ENCODE data around the gene ATP6AP1.

ATP6AP1 gene

GRCh38 chrX:154450312-154450711 lies 21.8 kb downstream of the ATP6AP1 start:
- Histone ChIP-seq H3K18ac (ENCODE audit: low read length) (no peak overlapping the region), H2BK15ac (ENCODE audit: low read length) (no peak overlapping the region), H3K27me3 (ENCODE audit: control insufficient read depth in 3 of 3, insufficient read depth in 3 of 3, low read depth in 1 of 3, low read length in 3 of 3) (peaks cover 0 to 8% (median 0%) of the 10 kb centered on the region in 3 experiments), H3K4me1 (ENCODE audit: control insufficient read depth in 2 of 2, insufficient read depth in 1 of 2, low read depth in 1 of 2, low read length in 2 of 2) (no peaks in the 10 kb centered on the region), H2BK12ac (ENCODE audit: low read length) (no peak overlapping the region), H3K4me2 (ENCODE audit: insufficient read depth, low read length, poor library complexity, severe bottlenecking) (no peak overlapping the region), H3K27ac (replicated peaks; ENCODE audit: low read length) (no peak overlapping the region), H3K36me3 (replicated peaks in 1 of 2; ENCODE audit: control insufficient read depth in 2 of 2, insufficient read depth in 2 of 2, low read length in 2 of 2) (peaks cover 14 to 32% of the 10 kb centered on the region in 2 donors), H4K8ac (ENCODE audit: low read depth, low read length) (no peak overlapping the region), H3K14ac (ENCODE audit: low read length) (no peak overlapping the region), H3K4ac (ENCODE audit: low read length) (no peak overlapping the region), H3K79me1 (ENCODE audit: low read depth, low read length) (peaks cover 1% of the 10 kb centered on the region), H2AK5ac (ENCODE audit: low read depth, low read length) (no peak overlapping the region), H3K23ac (ENCODE audit: low read depth, low read length, poor library complexity) (no peak overlapping the region), H3K9ac (ENCODE audit: low read depth, low read length, poor library complexity) (peak overlapping the region; percentile 60), H2BK5ac (ENCODE audit: low read length) (no peak overlapping the region), H4K91ac (ENCODE audit: low read depth, low read length, poor library complexity) (no peak overlapping the region), H3K4me3 (ENCODE audit: low read length in 2 of 2) (no peak overlapping the region), H2BK120ac (ENCODE audit: low read depth, low read length) (no peak overlapping the region), H2AFZ (ENCODE audit: low read length) (no peak overlapping the region), H3K9me3 (replicated peaks in 1 of 2; ENCODE audit: control insufficient read depth in 2 of 2, insufficient read depth in 1 of 2, low read depth in 1 of 2, low read length in 2 of 2) (no peaks in the 10 kb centered on the region)
- no CpG with 5 or more reads among the region's 17 CpGs for WGBS, 2 donors (ENCODE audit: extremely low coverage in 2 of 2, insufficient read length in 2 of 2, insufficient replicate concordance in 1 of 2)
- DNase-seq (ENCODE audit: low spot score): no peak

- Histone ChIP-seq H3K27me3 (ENCODE audit: control insufficient read depth in 3 of 3, insufficient read depth in 3 of 3, low read depth in 1 of 3, low read length in 3 of 3) (peaks cover 0 to 8% (median 0%) of the 10 kb centered on the region in 3 experiments), H3K36me3 (replicated peaks in 1 of 2; ENCODE audit: control insufficient read depth in 2 of 2, insufficient read depth in 2 of 2, low read length in 2 of 2) (peaks cover 14 to 24% of the 10 kb centered on the region in 2 donors), H4K91ac (ENCODE audit: low read depth, low read length, poor library complexity) (no peak overlapping the region), H3K18ac (ENCODE audit: low read length) (no peak overlapping the region), H3K4me2 (ENCODE audit: insufficient read depth, low read length, poor library complexity, severe bottlenecking) (no peak overlapping the region), H2AK5ac (ENCODE audit: low read depth, low read length) (no peak overlapping the region), H2BK12ac (ENCODE audit: low read length) (no peak overlapping the region), H3K14ac (ENCODE audit: low read length) (no peak overlapping the region), H3K27ac (replicated peaks; ENCODE audit: low read length) (no peak overlapping the region), H3K23ac (ENCODE audit: low read depth, low read length, poor library complexity) (no peak overlapping the region), H3K4ac (ENCODE audit: low read length) (no peak overlapping the region), H2AFZ (ENCODE audit: low read length) (no peak overlapping the region), H3K4me3 (ENCODE audit: low read length in 2 of 2) (no peak overlapping the region), H2BK15ac (ENCODE audit: low read length) (no peak overlapping the region), H2BK120ac (ENCODE audit: low read depth, low read length) (no peak overlapping the region), H3K4me1 (ENCODE audit: control insufficient read depth in 2 of 2, insufficient read depth in 1 of 2, low read depth in 1 of 2, low read length in 2 of 2) (no peaks in the 10 kb centered on the region), H2BK5ac (ENCODE audit: low read length) (no peak overlapping the region), H4K8ac (ENCODE audit: low read depth, low read length) (no peak overlapping the region), H3K9me3 (replicated peaks in 1 of 2; ENCODE audit: control insufficient read depth in 2 of 2, insufficient read depth in 1 of 2, low read depth in 1 of 2, low read length in 2 of 2) (no peaks in the 10 kb centered on the region), H3K9ac (ENCODE audit: low read depth, low read length, poor library complexity) (no peak overlapping the region), H3K79me1 (ENCODE audit: low read depth, low read length) (no peaks in the 10 kb centered on the region)
- no peak for DNase-seq (ENCODE audit: low spot score)
- WGBS, 2 donors (ENCODE audit: extremely low coverage in 2 of 2, insufficient read length in 2 of 2, insufficient replicate concordance in 1 of 2): no CpG with 5 or more reads among the region's 9 CpGs
Observed at GRCh38 chrX:154452823-154453222, 24.3 kb downstream of the ATP6AP1 start.

- Histone ChIP-seq H3K4me2 (ENCODE audit: insufficient read depth, low read length, poor library complexity, severe bottlenecking) (peak overlapping the region; percentile 83), H2BK120ac (ENCODE audit: low read depth, low read length) (no peak overlapping the region), H3K23ac (ENCODE audit: low read depth, low read length, poor library complexity) (no peak overlapping the region), H2BK12ac (ENCODE audit: low read length) (no peak overlapping the region), H4K91ac (ENCODE audit: low read depth, low read length, poor library complexity) (no peak overlapping the region), H3K4me1 (ENCODE audit: control insufficient read depth in 2 of 2, insufficient read depth in 1 of 2, low read depth in 1 of 2, low read length in 2 of 2) (peaks cover 3 to 7% of the 10 kb centered on the region in 2 donors), H2AFZ (ENCODE audit: low read length) (peak overlapping the region; percentile 85), H3K14ac (ENCODE audit: low read length) (no peak overlapping the region), H3K4ac (ENCODE audit: low read length) (no peak overlapping the region), H3K4me3 (ENCODE audit: low read length in 2 of 2) (peak overlapping the region; percentile 74 to 77), H3K27ac (replicated peaks; ENCODE audit: low read length) (no peak overlapping the region), H3K79me1 (ENCODE audit: low read depth, low read length) (peaks cover 1% of the 10 kb centered on the region), H3K9ac (ENCODE audit: low read depth, low read length, poor library complexity) (no peak overlapping the region), H2BK5ac (ENCODE audit: low read length) (peak overlapping the region; percentile 66), H2AK5ac (ENCODE audit: low read depth, low read length) (no peak overlapping the region), H3K27me3 (ENCODE audit: control insufficient read depth in 3 of 3, insufficient read depth in 3 of 3, low read depth in 1 of 3, low read length in 3 of 3) (no peaks in the 10 kb centered on the region), H2BK15ac (ENCODE audit: low read length) (no peak overlapping the region), H4K8ac (ENCODE audit: low read depth, low read length) (no peak overlapping the region), H3K9me3 (replicated peaks in 1 of 2; ENCODE audit: control insufficient read depth in 2 of 2, insufficient read depth in 1 of 2, low read depth in 1 of 2, low read length in 2 of 2) (no peaks in the 10 kb centered on the region), H3K18ac (ENCODE audit: low read length) (no peak overlapping the region), H3K36me3 (replicated peaks in 1 of 2; ENCODE audit: control insufficient read depth in 2 of 2, insufficient read depth in 2 of 2, low read length in 2 of 2) (peaks cover 7 to 23% of the 10 kb centered on the region in 2 donors)
- DNase-seq (ENCODE audit: low spot score): no peak
- no CpG with 5 or more reads among the region's 65 CpGs for WGBS, 2 donors (ENCODE audit: extremely low coverage in 2 of 2, insufficient read length in 2 of 2, insufficient replicate concordance in 1 of 2)
Observed at GRCh38 chrX:154457491-154458115, 29.1 kb downstream of the ATP6AP1 start.

- peaks cover 3 to 7% of the 10 kb centered on the region in 2 donors for H3K4me1 ChIP-seq (ENCODE audit: control insufficient read depth in 2 of 2, insufficient read depth in 1 of 2, low read depth in 1 of 2, low read length in 2 of 2)
- H2BK5ac ChIP-seq (ENCODE audit: low read length): peak within 1 kb of the TSS; percentile 66
- peaks cover 7 to 29% of the 10 kb centered on the region in 2 donors for H3K36me3 ChIP-seq (replicated peaks in 1 of 2; ENCODE audit: control insufficient read depth in 2 of 2, insufficient read depth in 2 of 2, low read length in 2 of 2)
- peak within 1 kb of the TSS; percentile 88 for H3K9ac ChIP-seq (ENCODE audit: low read depth, low read length, poor library complexity)
- peak within 1 kb of the TSS; percentile 82 for H3K14ac ChIP-seq (ENCODE audit: low read length)
- H2AFZ ChIP-seq (ENCODE audit: low read length): peak within 1 kb of the TSS; percentile 85
- H4K8ac ChIP-seq (ENCODE audit: low read depth, low read length): no peak within 1 kb of the TSS
- no peaks in the 10 kb centered on the region for H3K9me3 ChIP-seq (replicated peaks in 1 of 2; ENCODE audit: control insufficient read depth in 2 of 2, insufficient read depth in 1 of 2, low read depth in 1 of 2, low read length in 2 of 2)
- H2BK12ac ChIP-seq (ENCODE audit: low read length): no peak within 1 kb of the TSS
- H3K79me1 ChIP-seq (ENCODE audit: low read depth, low read length): peaks cover 1% of the 10 kb centered on the region
- H3K4me2 ChIP-seq (ENCODE audit: insufficient read depth, low read length, poor library complexity, severe bottlenecking): peak within 1 kb of the TSS; percentile 83
- no peaks in the 10 kb centered on the region for H3K27me3 ChIP-seq (ENCODE audit: control insufficient read depth in 3 of 3, insufficient read depth in 3 of 3, low read depth in 1 of 3, low read length in 3 of 3)
- no peak within 1 kb of the TSS for H4K91ac ChIP-seq (ENCODE audit: low read depth, low read length, poor library complexity)
- DNase-seq (ENCODE audit: low spot score): peak; percentile 42
- no peak within 1 kb of the TSS for H3K27ac ChIP-seq (replicated peaks; ENCODE audit: low read length)
- H3K4ac ChIP-seq (ENCODE audit: low read length): no peak within 1 kb of the TSS
- H2BK15ac ChIP-seq (ENCODE audit: low read length): no peak within 1 kb of the TSS
- H2BK120ac ChIP-seq (ENCODE audit: low read depth, low read length): no peak within 1 kb of the TSS
- peak within 1 kb of the TSS; percentile 28 for H2AK5ac ChIP-seq (ENCODE audit: low read depth, low read length)
- H3K4me3 ChIP-seq (ENCODE audit: low read length in 2 of 2): peak within 1 kb of the TSS; percentile 74 to 96
- H3K23ac ChIP-seq (ENCODE audit: low read depth, low read length, poor library complexity): no peak within 1 kb of the TSS
- no CpG with 5 or more reads among the region's 88 CpGs for WGBS, 2 donors (ENCODE audit: extremely low coverage in 2 of 2, insufficient read length in 2 of 2, insufficient replicate concordance in 1 of 2)
- H3K18ac ChIP-seq (ENCODE audit: low read length): peak within 1 kb of the TSS; percentile 71
Observed at GRCh38 chrX:154458116-154458953, 29.9 kb downstream of the ATP6AP1 start, which contains the start of gene PLXNA3. Gene PLXNA3 (plus strand): TSS chrX:154458281. CDS start chrX:154460184, 1,903 bp downstream.

Measured in neuronal stem cell (in vitro differentiated cells).